ENCODE measurements around the gene GAL3ST2.
"Not testable (repeated sequence)": the region's sequence is repeated elsewhere in the genome, so short reads cannot be mapped to it uniquely, and the experiment has no call there.

Gene GAL3ST2

GRCh38 chr2:241776336-241777169 is at the start of gene GAL3ST2:
Gene GAL3ST2 (plus strand): TSS chr2:241776822. CDS start chr2:241776956, 134 bp downstream.
- no peak for TF ChIP-seq CTCF (IDR thresholded peaks at IDR 0.05; ENCODE audit: control extremely low read depth, extremely low read depth, low read depth, missing control alignments)
- CTCF ChIA-PET = no interaction called here
- POLR2A ChIA-PET = interaction anchor here (0.5 kb wide), 1 partner anchor 414 kb away, joined by 3 read pairs; no protein-coding TSS in a partner anchor
- no peak for DNase-seq (ENCODE audit: extremely low spot score)

- ChIA-PET POLR2A (no interaction called here), CTCF (interaction anchor here (1.1 to 1.3 kb wide), 3 partner anchors 15 to 877 kb away, joined by 3 to 6 read pairs (median 3); partner anchors contain the start of gene ING5)
- no peak for TF ChIP-seq CTCF (IDR thresholded peaks at IDR 0.05; ENCODE audit: control extremely low read depth, extremely low read depth, low read depth, missing control alignments)
- DNase-seq (ENCODE audit: extremely low spot score) = no peak
Observed at GRCh38 chr2:241728000-241728399, 48.6 kb upstream of the GAL3ST2 start.

GRCh38 chr2:241728627-241729026 is 48.0 kb upstream of the GAL3ST2 start:
- CTCF ChIA-PET = interaction anchor here (1.1 to 1.3 kb wide), 3 partner anchors 16 to 877 kb away, joined by 3 to 6 read pairs (median 3); partner anchors contain the start of gene ING5
- no peak for DNase-seq (ENCODE audit: extremely low spot score)
- no peak for TF ChIP-seq CTCF (IDR thresholded peaks at IDR 0.05; ENCODE audit: control extremely low read depth, extremely low read depth, low read depth, missing control alignments)
- POLR2A ChIA-PET = no interaction called here

- ChIA-PET POLR2A (no interaction called here), CTCF (interaction anchor here (0.7 to 5.4 kb wide), 3 partner anchors 10 to 42 kb away, joined by 3 to 39 read pairs (median 13); partner anchors contain the start of genes DTYMK and ING5)
- no peak for TF ChIP-seq CTCF (IDR thresholded peaks at IDR 0.05; ENCODE audit: control extremely low read depth, extremely low read depth, low read depth, missing control alignments)
- no peak for DNase-seq (ENCODE audit: extremely low spot score)
Observed at GRCh38 chr2:241729868-241730267, 46.8 kb upstream of the GAL3ST2 start.

GRCh38 chr2:241730671-241731293 is 45.8 kb upstream of the GAL3ST2 start:
- CTCF ChIA-PET = interaction anchor here (0.7 to 5.4 kb wide), 11 partner anchors 9 to 148 kb away, joined by 3 to 39 read pairs (median 5); partner anchors contain the start of genes DTYMK and ING5
- TF ChIP-seq CTCF (IDR thresholded peaks at IDR 0.05; ENCODE audit: control extremely low read depth, extremely low read depth, low read depth, missing control alignments) = no peak
- no peak for DNase-seq (ENCODE audit: extremely low spot score)
- POLR2A ChIA-PET = no interaction called here

- POLR2A ChIA-PET; DNase-seq (ENCODE audit: extremely low spot score): not testable (repeated sequence)
- CTCF ChIA-PET = interaction anchor here (1.6 to 5.4 kb wide), 7 partner anchors 14 to 146 kb away, joined by 5 to 39 read pairs (median 8); partner anchors contain the start of genes DTYMK and ING5
- TF ChIP-seq CTCF (IDR thresholded peaks at IDR 0.05; ENCODE audit: control extremely low read depth, extremely low read depth, low read depth, missing control alignments) = peak; percentile 61
Observed at GRCh38 chr2:241732513-241733186, 44.0 kb upstream of the GAL3ST2 start.
